Measurements from ENCODE around the gene CDKN2C. TPM values are rescaled to one million over a fixed set of nuclear protein-coding genes. Genes with fewer than 3 reads are reported as not detected.
"Not testable (repeated sequence)": the region's sequence is repeated elsewhere in the genome, so short reads cannot be mapped to it uniquely, and the experiment has no call there.

CDKN2C gene
- total RNA-seq, 1 experiment from 2014 or later, result 50.4 TPM

DNA sequence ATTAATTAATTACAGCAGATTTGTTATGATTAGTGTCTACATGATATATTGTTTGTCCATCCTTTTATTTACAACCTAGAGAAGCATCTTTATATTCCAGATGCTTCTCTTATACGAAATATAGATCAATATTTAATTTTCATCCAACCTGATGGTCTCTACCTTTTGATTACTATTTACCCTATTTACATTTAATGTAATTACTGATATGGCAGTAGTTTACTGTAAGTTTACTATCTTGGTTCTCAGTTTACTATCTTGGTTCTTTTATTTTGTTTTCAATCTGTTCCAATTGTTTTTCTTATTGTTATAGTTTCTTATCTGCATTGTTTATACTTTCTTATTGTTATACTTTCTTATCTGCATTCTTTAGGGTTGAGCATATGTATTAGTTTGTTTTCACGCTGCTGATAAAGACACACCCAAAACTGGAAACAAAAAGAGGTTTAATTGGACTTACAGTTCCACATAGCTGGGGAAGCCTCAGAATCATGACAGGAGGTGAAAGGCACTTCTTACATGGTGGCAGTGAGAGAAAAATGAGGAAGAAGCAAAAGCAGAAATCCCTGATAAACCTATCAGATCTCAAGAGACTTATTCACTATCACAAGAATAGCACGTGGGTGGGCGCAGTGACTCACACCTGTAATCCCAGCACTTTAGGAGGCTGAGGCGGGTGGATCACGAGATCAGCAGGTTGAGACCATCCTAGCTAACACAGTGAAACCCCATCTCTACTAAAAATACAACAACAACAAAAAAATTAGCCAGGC, 38.9 kb upstream of the CDKN2C start:
- Histone ChIP-seq H3K9me3 (ENCODE audit: control insufficient read depth, insufficient read depth, low read depth, low read length) (no peaks in the 10 kb centered on the region), H3K27me3 (ENCODE audit: control insufficient read depth, insufficient read depth, low read length) (no peaks in the 10 kb centered on the region), H3K4me1 (ENCODE audit: control insufficient read depth, insufficient read depth, low read length) (no peaks in the 10 kb centered on the region), H3K27ac (ENCODE audit: low read length) (no peak overlapping the region), H3K4me3 (ENCODE audit: low read depth in 2 of 2, low read length in 2 of 2) (no peak overlapping the region), H3K36me3 (ENCODE audit: control insufficient read depth, insufficient read depth, low read length) (no peaks in the 10 kb centered on the region)
- ChIA-PET CTCF (interaction anchor here (0.7 kb wide), 1 partner anchor 19 kb away, joined by 3 read pairs; no protein-coding TSS in a partner anchor), POLR2A (no interaction called here)
- no TSS peak for BruUV-seq (replicated peaks)
- intact Hi-C loops (cut with micrococcal nuclease; ENCODE audit: unreplicated experiment), result no loop called here
- TF ChIP-seq, protein P1, sequence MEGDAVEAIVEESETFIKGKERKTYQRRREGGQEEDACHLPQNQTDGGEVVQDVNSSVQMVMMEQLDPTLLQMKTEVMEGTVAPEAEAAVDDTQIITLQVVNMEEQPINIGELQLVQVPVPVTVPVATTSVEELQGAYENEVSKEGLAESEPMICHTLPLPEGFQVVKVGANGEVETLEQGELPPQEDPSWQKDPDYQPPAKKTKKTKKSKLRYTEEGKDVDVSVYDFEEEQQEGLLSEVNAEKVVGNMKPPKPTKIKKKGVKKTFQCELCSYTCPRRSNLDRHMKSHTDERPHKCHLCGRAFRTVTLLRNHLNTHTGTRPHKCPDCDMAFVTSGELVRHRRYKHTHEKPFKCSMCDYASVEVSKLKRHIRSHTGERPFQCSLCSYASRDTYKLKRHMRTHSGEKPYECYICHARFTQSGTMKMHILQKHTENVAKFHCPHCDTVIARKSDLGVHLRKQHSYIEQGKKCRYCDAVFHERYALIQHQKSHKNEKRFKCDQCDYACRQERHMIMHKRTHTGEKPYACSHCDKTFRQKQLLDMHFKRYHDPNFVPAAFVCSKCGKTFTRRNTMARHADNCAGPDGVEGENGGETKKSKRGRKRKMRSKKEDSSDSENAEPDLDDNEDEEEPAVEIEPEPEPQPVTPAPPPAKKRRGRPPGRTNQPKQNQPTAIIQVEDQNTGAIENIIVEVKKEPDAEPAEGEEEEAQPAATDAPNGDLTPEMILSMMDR (IDR thresholded peaks at IDR 0.05), result no peak
- no peak for TF ChIP-seq POLR2AphosphoS5 (IDR thresholded peaks at IDR 0.05; ENCODE audit: low read depth, low read length)
- no peak for TF ChIP-seq TCF7L2 (IDR thresholded peaks at IDR 0.05; ENCODE audit: low read depth, low read length)
- TF ChIP-seq, protein P2, sequence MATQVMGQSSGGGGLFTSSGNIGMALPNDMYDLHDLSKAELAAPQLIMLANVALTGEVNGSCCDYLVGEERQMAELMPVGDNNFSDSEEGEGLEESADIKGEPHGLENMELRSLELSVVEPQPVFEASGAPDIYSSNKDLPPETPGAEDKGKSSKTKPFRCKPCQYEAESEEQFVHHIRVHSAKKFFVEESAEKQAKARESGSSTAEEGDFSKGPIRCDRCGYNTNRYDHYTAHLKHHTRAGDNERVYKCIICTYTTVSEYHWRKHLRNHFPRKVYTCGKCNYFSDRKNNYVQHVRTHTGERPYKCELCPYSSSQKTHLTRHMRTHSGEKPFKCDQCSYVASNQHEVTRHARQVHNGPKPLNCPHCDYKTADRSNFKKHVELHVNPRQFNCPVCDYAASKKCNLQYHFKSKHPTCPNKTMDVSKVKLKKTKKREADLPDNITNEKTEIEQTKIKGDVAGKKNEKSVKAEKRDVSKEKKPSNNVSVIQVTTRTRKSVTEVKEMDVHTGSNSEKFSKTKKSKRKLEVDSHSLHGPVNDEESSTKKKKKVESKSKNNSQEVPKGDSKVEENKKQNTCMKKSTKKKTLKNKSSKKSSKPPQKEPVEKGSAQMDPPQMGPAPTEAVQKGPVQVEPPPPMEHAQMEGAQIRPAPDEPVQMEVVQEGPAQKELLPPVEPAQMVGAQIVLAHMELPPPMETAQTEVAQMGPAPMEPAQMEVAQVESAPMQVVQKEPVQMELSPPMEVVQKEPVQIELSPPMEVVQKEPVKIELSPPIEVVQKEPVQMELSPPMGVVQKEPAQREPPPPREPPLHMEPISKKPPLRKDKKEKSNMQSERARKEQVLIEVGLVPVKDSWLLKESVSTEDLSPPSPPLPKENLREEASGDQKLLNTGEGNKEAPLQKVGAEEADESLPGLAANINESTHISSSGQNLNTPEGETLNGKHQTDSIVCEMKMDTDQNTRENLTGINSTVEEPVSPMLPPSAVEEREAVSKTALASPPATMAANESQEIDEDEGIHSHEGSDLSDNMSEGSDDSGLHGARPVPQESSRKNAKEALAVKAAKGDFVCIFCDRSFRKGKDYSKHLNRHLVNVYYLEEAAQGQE (IDR thresholded peaks at IDR 0.05; ENCODE audit: insufficient read depth in 1 of 2, low read depth in 2 of 2, low read length in 1 of 2), result no peak
- TF ChIP-seq SIN3A (IDR thresholded peaks at IDR 0.05; ENCODE audit: borderline replicate concordance, insufficient read depth, low read depth, low read length), result no peak
- ATAC-seq, result no peak
- in situ Hi-C loops (cut with HindIII; ENCODE audit: low pct_unique_long_range_greater_than_20kb, low sequenced_read_pairs), result no loop called here
- no peak for DNase-seq (ENCODE audit: low read depth, low spot score)

DNA sequence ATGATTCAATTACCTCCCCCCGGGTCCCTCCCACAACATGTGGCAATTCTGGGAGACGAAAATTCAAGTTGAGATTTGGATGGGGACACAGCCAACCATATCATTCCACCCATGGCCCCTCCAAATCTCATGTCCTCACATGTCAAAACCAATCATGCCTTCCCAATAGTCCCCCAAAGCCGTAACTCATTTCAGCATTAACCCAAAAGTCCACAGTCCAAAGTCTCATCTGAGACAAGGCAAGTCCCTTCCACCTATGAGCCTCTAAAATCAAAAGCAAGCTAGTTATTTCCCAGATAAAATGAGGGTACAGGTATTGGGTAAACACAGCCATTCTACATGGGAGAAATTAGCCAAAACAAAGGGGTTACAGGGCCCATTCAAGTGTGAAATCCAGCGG, 38.0 kb upstream of the CDKN2C start:
- DNase-seq (ENCODE audit: low read depth, low spot score); POLR2A ChIA-PET; H3K4me3 ChIP-seq (ENCODE audit: low read depth in 2 of 2, low read length in 2 of 2); in situ Hi-C loops (cut with HindIII; ENCODE audit: low pct_unique_long_range_greater_than_20kb, low sequenced_read_pairs); H3K36me3 ChIP-seq (ENCODE audit: control insufficient read depth, insufficient read depth, low read length); intact Hi-C loops (cut with micrococcal nuclease; ENCODE audit: unreplicated experiment); H3K27ac ChIP-seq (ENCODE audit: low read length); H3K9me3 ChIP-seq (ENCODE audit: control insufficient read depth, insufficient read depth, low read depth, low read length); H3K27me3 ChIP-seq (ENCODE audit: control insufficient read depth, insufficient read depth, low read length); H3K4me1 ChIP-seq (ENCODE audit: control insufficient read depth, insufficient read depth, low read length); CTCF ChIA-PET; BruUV-seq (replicated peaks); ATAC-seq: not testable (repeated sequence)

DNA sequence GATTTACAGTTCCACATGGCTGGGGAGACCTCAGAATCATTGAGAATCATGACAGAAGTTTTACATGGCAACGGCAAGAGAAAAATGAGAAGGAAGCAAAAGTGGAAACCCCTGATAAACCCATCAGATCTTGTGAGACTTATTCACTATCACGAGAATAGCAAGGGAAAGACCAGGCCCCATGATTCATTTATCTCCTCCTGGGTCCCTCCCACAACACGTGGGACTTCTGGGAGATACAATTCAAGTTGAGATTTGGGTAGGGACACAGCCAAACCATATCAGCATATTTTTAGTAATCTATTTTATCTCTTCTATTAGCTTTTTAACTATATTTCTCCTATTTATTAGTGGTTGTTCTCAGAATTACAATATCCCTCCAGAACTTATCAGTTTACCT, 36.3 kb upstream of the CDKN2C start:
- H3K27me3 ChIP-seq (ENCODE audit: control insufficient read depth, insufficient read depth, low read length); in situ Hi-C loops (cut with HindIII; ENCODE audit: low pct_unique_long_range_greater_than_20kb, low sequenced_read_pairs); H3K27ac ChIP-seq (ENCODE audit: low read length); BruUV-seq (replicated peaks); intact Hi-C loops (cut with micrococcal nuclease; ENCODE audit: unreplicated experiment); CTCF ChIA-PET; H3K4me3 ChIP-seq (ENCODE audit: low read depth in 2 of 2, low read length in 2 of 2); ATAC-seq; H3K36me3 ChIP-seq (ENCODE audit: control insufficient read depth, insufficient read depth, low read length); POLR2A ChIA-PET; H3K9me3 ChIP-seq (ENCODE audit: control insufficient read depth, insufficient read depth, low read depth, low read length); H3K4me1 ChIP-seq (ENCODE audit: control insufficient read depth, insufficient read depth, low read length); DNase-seq (ENCODE audit: low read depth, low spot score): not testable (repeated sequence)

Measured in Panc1 (cell line).